Panc1 (cell line): Measurements from ENCODE around the gene GPC3. TPM values are rescaled to one million over a fixed set of nuclear protein-coding genes. Genes with fewer than 3 reads are reported as not detected.

Source experiments
- ATAC-seq: fragments of 200-7000 bp; cut with Tn5 transposase; 2 replicates; pipeline ENCODE4 v1.9.1; 2020; ENCODE audit warnings: mild to moderate bottlenecking, moderate library complexity
- BruUV-seq: library from RNA; stranded (reverse); fragments of 400-500 nt; replicated peaks from 2 replicates; lab custom pipeline; 2021; lab: Mats Ljungman, UMichigan
- CTCF ChIA-PET: fragments of 300-600 bp; sonication (Branson Sonifier 250); formaldehyde crosslinking; loops from one replicate; lab custom pipeline; 2022; ENCODE audit warnings: antibody characterized with exemption; lab: Charles Lee
- POLR2A ChIA-PET: fragments of 300-600 bp; sonication (Branson Sonifier 250); formaldehyde crosslinking; loops from one replicate; lab custom pipeline; 2022; ENCODE audit warnings: antibody characterized with exemption; lab: Charles Lee
- DNase-seq: peaks from one replicate; pipeline ENCODE4 v3.0.0-alpha.2; 2010; ENCODE audit warnings: low read depth, low spot score
- H3K27ac ChIP-seq: 2 replicates; pipeline ENCODE4 v1.5.1; 2011; ENCODE audit warnings: mild to moderate bottlenecking, low read length, inconsistent platforms
- H3K27me3 ChIP-seq: fragments of 200-500 bp; sonication (Bioruptor generic); 2 replicates; pipeline ENCODE4 v1.6.0; 2014; ENCODE audit warnings: low read length, inconsistent platforms; ENCODE audit not compliant: control insufficient read depth, insufficient read depth
- H3K36me3 ChIP-seq: fragments of 200-500 bp; sonication (Bioruptor generic); 2 replicates; pipeline ENCODE4 v1.5.1; 2014; ENCODE audit warnings: inconsistent platforms, mild to moderate bottlenecking, low read length, moderate library complexity; ENCODE audit not compliant: control insufficient read depth, insufficient read depth
- H3K4me1 ChIP-seq: 2 replicates; pipeline ENCODE4 v1.5.1; 2011; ENCODE audit warnings: inconsistent platforms, mild to moderate bottlenecking, low read length, moderate library complexity; ENCODE audit not compliant: control insufficient read depth, insufficient read depth
- H3K4me3 ChIP-seq, 2 experiments: 2 replicates each; pipeline ENCODE4 v1.5.1; 2011 to 2012; ENCODE audit warnings: low read depth in 2 of 2, low read length in 2 of 2, mild to moderate bottlenecking in 2 of 2, inconsistent platforms in 1 of 2, moderate library complexity in 1 of 2
- H3K9me3 ChIP-seq: fragments of 200-500 bp; sonication (Bioruptor generic); 2 replicates; pipeline ENCODE4 v1.5.1; 2014; ENCODE audit warnings: low read depth, mild to moderate bottlenecking, inconsistent platforms, low read length, moderate library complexity; ENCODE audit not compliant: control insufficient read depth, insufficient read depth
- POLR2AphosphoS5 ChIP-seq: IDR thresholded peaks from 2 replicates; pipeline ENCODE4 v1.6.1; 2012; ENCODE audit warnings: mild to moderate bottlenecking, low read depth, low read length, moderate library complexity
- SIN3A ChIP-seq: IDR thresholded peaks from 2 replicates; pipeline ENCODE4 v1.6.1; 2012; ENCODE audit warnings: low read depth, mild to moderate bottlenecking, low read length, moderate library complexity, borderline replicate concordance; ENCODE audit not compliant: insufficient read depth
- TCF7L2 ChIP-seq: IDR thresholded peaks from 2 replicates; pipeline ENCODE4 v1.6.1; 2011; ENCODE audit warnings: mild to moderate bottlenecking, low read depth, low read length, inconsistent platforms
- in situ Hi-C: cut with HindIII; loops from 2 replicates; pipeline ENCODE4 v1.10.0; 2016; ENCODE audit warnings: low sequenced_read_pairs, low pct_unique_long_range_greater_than_20kb
- intact Hi-C: fragments of 100-400 bp; cut with micrococcal nuclease; formaldehyde crosslinking; loops from one replicate; pipeline ENCODE4 v1.10.0; 2022; ENCODE audit not compliant: unreplicated experiment
- total RNA-seq: library from RNA; stranded (reverse); gene quantifications from one replicate; pipeline ENCODE4 v1.2.1, GENCODE V29; 2021; ENCODE audit not compliant: unreplicated experiment
- TF ChIP-seq, protein P1 (sequence below): fragments of 450-650 bp; IDR thresholded peaks from 2 replicates; pipeline ENCODE4 v1.5.1; 2017; ENCODE audit warnings: mild to moderate bottlenecking
- TF ChIP-seq, protein P2 (sequence below), 2 experiments: IDR thresholded peaks; 2 replicates each; pipeline ENCODE4 v1.6.1; 2011 to 2012; ENCODE audit warnings: low read depth in 2 of 2, control low read depth in 1 of 2, low read length in 1 of 2, mild to moderate bottlenecking in 1 of 2, moderate library complexity in 1 of 2; ENCODE audit not compliant: insufficient read depth in 1 of 2

The GPC3 gene
- total RNA-seq, 1 experiment from 2014 or later = 0.95 TPM

GRCh38 chrX:133749951-133750350, 235.4 kb downstream of the GPC3 start:
- H3K9me3 ChIP-seq = no peaks in the 10 kb centered on the region
- POLR2A ChIA-PET = no interaction called here
- BruUV-seq = no TSS peak

DNA sequence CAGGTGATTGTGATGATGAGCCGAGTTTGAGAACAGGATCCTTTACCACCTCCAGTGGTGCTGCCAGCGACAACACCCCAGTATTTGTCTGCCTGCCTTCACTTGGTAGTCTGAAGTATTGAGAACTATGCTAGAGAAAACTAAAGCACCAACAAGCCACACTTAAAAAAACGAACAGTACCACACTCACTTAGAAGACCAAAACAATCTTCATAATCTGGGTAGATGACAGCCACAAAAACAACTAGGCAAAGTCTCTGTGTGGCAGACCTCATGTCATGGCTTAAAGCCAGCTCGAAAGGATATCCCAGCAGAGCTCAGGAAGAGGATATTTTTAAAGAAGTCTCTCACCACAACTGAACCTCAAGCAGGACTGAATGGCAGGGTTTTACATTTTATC, 236.0 kb downstream of the GPC3 start:
- Histone ChIP-seq H3K36me3 (no peaks in the 10 kb centered on the region), H3K27ac (no peak overlapping the region), H3K27me3 (no peaks in the 10 kb centered on the region), H3K9me3 (no peaks in the 10 kb centered on the region), H3K4me1 (no peaks in the 10 kb centered on the region), H3K4me3 (no peak overlapping the region)
- intact Hi-C loops (no loop called here), in situ Hi-C loops (no loop called here)
- POLR2A ChIA-PET = no interaction called here
- no TSS peak for BruUV-seq
- CTCF ChIA-PET = no interaction called here
- no peak for DNase-seq
- no peak for ATAC-seq
- TF ChIP-seq, protein P1, sequence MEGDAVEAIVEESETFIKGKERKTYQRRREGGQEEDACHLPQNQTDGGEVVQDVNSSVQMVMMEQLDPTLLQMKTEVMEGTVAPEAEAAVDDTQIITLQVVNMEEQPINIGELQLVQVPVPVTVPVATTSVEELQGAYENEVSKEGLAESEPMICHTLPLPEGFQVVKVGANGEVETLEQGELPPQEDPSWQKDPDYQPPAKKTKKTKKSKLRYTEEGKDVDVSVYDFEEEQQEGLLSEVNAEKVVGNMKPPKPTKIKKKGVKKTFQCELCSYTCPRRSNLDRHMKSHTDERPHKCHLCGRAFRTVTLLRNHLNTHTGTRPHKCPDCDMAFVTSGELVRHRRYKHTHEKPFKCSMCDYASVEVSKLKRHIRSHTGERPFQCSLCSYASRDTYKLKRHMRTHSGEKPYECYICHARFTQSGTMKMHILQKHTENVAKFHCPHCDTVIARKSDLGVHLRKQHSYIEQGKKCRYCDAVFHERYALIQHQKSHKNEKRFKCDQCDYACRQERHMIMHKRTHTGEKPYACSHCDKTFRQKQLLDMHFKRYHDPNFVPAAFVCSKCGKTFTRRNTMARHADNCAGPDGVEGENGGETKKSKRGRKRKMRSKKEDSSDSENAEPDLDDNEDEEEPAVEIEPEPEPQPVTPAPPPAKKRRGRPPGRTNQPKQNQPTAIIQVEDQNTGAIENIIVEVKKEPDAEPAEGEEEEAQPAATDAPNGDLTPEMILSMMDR = no peak
- TF ChIP-seq SIN3A (no peak), POLR2AphosphoS5 (no peak), TCF7L2 (no peak)
- TF ChIP-seq, protein P2, sequence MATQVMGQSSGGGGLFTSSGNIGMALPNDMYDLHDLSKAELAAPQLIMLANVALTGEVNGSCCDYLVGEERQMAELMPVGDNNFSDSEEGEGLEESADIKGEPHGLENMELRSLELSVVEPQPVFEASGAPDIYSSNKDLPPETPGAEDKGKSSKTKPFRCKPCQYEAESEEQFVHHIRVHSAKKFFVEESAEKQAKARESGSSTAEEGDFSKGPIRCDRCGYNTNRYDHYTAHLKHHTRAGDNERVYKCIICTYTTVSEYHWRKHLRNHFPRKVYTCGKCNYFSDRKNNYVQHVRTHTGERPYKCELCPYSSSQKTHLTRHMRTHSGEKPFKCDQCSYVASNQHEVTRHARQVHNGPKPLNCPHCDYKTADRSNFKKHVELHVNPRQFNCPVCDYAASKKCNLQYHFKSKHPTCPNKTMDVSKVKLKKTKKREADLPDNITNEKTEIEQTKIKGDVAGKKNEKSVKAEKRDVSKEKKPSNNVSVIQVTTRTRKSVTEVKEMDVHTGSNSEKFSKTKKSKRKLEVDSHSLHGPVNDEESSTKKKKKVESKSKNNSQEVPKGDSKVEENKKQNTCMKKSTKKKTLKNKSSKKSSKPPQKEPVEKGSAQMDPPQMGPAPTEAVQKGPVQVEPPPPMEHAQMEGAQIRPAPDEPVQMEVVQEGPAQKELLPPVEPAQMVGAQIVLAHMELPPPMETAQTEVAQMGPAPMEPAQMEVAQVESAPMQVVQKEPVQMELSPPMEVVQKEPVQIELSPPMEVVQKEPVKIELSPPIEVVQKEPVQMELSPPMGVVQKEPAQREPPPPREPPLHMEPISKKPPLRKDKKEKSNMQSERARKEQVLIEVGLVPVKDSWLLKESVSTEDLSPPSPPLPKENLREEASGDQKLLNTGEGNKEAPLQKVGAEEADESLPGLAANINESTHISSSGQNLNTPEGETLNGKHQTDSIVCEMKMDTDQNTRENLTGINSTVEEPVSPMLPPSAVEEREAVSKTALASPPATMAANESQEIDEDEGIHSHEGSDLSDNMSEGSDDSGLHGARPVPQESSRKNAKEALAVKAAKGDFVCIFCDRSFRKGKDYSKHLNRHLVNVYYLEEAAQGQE (IDR thresholded peaks at IDR 0.05; ENCODE audit: insufficient read depth in 1 of 2, low read depth in 2 of 2, low read length in 1 of 2) = no peak

More at GRCh38 chrX:133749951-133750350, 235.4 kb downstream of the GPC3 start:
- ATAC-seq (no peak), DNase-seq (no peak)
- Histone ChIP-seq H3K27me3 (no peaks in the 10 kb centered on the region), H3K4me1 (no peaks in the 10 kb centered on the region), H3K27ac (no peak overlapping the region), H3K36me3 (no peaks in the 10 kb centered on the region), H3K4me3 (no peak overlapping the region)
- CTCF ChIA-PET = no interaction called here
- in situ Hi-C loops (no loop called here), intact Hi-C loops (no loop called here)
- TF ChIP-seq, protein P1 = no peak
- TF ChIP-seq POLR2AphosphoS5 (no peak), TCF7L2 (no peak), SIN3A (no peak)
- TF ChIP-seq, protein P2 (IDR thresholded peaks at IDR 0.05; ENCODE audit: insufficient read depth in 1 of 2, low read depth in 2 of 2, low read length in 1 of 2) = no peak
